GM19452 (cell line): ENCODE measurements around the gene HLA-DRA.

Source experiments
- ATAC-seq: cut with Tn5 transposase; IDR thresholded peaks from one replicate; pipeline ENCODE4 v1.9.1; 2021; ENCODE audit not compliant: unreplicated experiment

HLA-DRA gene

GRCh38 chr6:32439602-32440214 lies at the start of gene HLA-DRA:
TSS of gene HLA-DRA (plus strand) at chr6:32439887. CDS start at chr6:32439951, 64 bp downstream.
- ATAC-seq = peak; percentile 71

DNA sequence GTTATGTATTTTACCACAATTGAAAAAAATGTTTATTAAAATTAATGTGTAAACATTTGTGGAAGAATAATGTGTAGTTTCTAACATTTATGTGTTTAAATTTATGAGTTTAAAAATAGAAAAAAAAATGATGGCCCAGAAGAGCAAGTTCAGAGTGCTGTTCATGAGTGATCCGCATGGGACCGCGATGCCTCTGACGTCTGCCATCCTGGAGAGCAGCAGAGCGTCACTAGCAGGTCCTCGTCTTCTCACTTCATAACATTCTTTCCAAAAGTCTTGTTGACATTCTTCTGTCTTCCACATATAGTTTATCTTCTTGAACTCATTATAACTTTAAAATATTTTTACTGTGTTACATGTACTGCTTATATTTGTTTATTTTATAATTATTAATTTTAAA lies 48.2 kb upstream of the HLA-DRA start:
- ATAC-seq = no peak

- no peak for ATAC-seq
These were observed 45.8 kb upstream of the HLA-DRA start for GRCh38 chr6:32393665-32394420.

DNA sequence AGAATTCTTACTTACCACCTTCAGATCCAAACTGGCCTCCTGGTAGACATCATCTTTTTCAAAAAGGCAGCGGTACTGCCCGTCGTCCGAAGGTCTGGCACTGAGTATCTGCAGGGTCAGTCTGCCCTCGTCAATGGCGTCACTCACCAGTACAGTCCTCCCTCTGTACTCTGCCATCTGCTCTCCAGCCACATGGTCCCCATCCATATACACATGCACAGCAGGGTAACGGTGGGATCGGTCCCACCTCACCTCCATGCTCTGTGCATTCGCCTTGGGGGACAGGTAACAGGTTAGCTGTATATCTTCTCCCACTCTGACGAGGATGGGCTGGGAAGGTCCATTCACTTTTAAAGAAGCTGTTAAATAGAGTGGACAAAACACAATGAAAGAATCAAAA lies 43.7 kb upstream of the HLA-DRA start:
- no peak for ATAC-seq

DNA sequence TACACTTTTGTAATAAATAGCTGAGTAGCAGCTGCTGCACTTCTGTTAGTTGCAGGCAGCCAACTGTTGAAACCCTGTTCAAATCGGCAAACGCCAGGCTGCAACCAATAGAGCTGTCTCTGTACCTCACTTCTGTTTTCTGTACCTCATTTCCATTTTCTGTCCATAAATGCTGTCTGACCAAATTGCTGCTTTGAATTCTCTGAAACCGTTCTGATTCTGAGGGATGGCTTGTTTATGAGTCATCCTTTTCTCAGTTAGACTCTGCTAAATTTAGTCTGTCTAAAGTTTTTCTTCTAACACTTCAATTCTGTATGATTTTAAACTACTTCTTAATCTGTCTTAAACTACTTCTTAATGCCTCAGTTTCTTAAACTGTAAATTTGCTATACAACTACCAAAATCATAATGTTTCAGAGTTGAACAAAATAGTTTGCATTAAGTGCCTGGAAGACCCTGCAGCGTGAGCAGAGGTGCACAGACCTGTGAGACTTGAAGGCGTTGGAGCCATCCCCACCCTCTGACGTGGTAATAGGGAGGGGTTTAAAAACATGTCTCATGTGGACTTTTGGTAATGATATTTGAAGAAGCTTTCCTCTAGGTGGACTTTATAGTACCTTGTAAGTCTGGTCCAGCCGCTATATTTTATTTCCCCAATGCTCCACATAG lies 42.3 kb upstream of the HLA-DRA start:
- ATAC-seq = peak; percentile 84

DNA sequence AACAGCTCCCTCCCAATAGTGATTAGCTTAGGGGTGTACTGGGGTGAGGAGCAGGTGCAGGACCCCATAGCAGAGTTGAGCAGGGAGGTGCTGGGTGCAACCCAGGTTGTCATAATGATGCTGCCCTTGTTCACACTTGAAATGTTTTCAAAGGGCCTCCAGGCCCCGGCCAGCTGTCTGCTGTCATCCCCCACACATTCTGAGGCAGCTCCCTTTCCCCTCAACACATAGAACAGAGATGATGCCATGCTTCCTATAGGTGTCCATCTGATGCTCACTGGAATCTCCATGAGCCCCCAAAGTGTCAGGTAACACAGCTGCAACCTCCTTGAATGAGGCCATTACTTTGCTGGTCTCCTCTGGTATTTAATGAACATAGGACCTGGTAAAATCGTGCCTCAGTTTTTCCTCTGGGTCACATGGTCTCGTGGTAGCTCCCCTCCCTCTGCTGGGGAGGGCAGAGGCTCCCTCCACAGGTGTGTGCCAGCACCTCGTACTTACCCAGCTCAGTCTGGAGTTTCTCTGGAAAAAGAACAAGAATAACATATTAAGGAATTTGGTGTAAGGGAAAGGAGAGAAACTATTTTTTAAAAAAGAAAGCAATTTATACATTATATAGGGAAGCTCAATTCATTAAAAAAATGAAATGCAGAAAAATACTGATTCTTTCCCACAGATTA lies 38.3 kb upstream of the HLA-DRA start:
- no peak for ATAC-seq

- ATAC-seq = no peak
These were observed 36.9 kb upstream of the HLA-DRA start for GRCh38 chr6:32402812-32403211.

GRCh38 chr6:32405656-32406055 lies 34.0 kb upstream of the HLA-DRA start:
- ATAC-seq = no peak

GRCh38 chr6:32406197-32406596 lies 33.5 kb upstream of the HLA-DRA start:
- ATAC-seq = no peak

DNA sequence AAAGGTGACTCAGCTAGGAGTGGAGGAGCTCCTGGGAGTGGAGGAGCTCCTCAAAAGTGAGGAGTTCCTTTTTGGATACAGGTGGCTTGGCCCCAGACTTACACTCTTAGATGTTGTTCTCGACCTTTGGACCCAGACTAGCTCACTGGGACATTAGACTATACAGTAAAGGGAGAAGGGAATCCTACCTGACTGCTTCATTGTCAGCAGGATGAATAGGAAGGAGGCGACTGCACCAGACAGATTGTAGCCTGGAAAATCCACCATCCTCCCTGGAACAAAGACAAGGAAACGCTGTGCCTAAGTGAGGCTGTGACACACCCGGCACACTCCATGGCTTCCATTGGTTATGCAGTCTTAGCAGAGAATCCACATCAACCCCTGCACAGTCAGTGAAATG lies 32.8 kb upstream of the HLA-DRA start, which contains the start of gene BTNL2:
BTNL2 (minus strand) TSS at position 325 of the 400 bp plus-strand sequence; CDS start at position 267, 58 bp downstream.
- no peak for ATAC-seq

DNA sequence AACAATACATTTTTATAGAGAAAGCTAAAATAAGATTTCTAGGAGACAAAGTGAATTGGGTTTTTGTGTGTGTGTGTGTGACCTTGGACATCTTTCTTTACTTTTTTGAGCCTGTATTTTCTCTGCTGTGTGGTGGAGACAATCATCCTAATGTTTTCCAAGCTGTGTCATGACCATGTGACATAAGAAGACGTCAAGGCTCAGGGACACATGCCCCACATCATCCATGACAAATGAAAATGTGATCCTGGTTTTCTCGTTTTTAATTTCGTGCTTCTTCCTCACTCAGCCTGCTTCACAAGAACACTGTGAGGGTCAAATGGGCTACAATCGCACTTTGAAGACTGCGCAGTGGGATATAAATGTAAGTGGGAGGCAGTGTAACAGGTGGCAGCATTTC lies 28.8 kb upstream of the HLA-DRA start:
- no peak for ATAC-seq

DNA sequence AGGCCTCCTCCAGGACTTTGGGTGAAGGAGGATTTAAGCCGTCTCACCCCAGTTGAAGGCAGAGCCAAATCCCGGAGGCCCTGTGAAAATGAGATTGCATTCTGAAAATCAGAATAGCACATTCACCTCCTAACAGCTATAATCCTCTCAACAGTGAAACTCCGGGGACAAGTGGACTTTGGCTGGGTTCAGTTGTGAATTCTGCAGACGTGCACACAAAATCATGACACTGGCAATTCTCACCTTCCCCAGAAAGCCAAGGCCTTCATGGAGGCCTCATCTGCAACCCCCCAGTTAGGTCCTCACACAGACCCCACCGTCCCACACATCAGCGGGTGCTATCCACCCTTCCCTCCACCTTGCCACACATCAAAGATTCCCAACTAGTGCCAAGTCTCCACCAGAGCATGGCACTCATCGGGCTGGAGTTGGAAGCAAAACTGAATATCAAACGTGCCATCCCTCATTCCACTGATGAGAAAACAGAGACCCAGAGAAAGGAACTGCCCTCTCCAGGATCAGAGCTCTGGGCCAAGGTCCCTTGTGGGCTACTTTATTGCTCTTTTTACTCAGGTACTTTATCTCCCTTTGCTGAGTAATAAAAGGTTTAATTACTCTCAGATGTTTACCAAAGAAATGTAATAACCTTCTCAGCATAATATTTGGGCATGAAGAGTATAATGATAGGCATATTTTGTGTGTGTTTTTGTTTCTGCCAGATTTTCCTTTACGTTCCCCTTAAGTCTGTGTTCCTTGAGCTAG lies 27.9 kb upstream of the HLA-DRA start:
- ATAC-seq = no peak

- ATAC-seq = no peak
These were observed 26.1 kb upstream of the HLA-DRA start for GRCh38 chr6:32413427-32414047.

GRCh38 chr6:32415521-32416019 lies 24.1 kb upstream of the HLA-DRA start:
- no peak for ATAC-seq

DNA sequence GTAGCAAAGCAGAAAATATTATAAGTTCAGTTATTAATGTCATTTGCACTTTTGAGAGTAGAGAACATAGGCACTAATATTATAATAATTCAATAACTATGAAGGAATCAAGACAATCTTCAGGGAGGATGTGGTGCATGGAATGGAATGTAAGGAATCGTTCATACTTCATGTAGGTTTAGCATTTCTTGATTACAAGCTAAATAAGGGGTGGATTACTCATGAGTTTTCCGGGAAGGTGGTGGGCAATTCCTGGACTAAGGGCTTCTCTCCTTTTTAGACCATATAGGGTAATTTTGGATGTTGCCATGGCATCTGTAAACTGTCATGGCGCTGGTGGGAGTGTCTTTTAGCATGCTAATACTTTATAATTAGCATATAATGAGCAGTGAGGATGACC lies 23.7 kb upstream of the HLA-DRA start:
- ATAC-seq = no peak

GRCh38 chr6:32424589-32425300 lies 14.9 kb upstream of the HLA-DRA start:
- no peak for ATAC-seq

DNA sequence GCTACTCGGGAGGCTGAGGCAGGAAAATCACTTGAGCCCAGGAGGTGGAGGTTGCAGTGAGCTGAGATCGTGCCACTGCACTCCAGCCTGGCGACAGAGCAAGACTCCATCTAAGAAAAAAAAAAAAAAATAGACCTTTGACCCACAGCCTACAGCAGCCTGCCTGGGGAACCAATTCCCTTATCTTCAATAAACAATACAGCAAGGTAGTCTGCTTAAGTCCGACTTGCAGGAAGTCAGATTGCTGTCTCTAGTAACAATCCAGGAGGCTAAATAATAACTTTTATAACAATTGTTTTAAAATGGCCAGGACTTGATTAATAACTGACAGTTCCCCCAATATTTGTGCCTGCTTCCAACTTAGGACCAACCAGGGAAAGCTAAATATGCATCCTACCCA lies 13.3 kb upstream of the HLA-DRA start:
- no peak for ATAC-seq

DNA sequence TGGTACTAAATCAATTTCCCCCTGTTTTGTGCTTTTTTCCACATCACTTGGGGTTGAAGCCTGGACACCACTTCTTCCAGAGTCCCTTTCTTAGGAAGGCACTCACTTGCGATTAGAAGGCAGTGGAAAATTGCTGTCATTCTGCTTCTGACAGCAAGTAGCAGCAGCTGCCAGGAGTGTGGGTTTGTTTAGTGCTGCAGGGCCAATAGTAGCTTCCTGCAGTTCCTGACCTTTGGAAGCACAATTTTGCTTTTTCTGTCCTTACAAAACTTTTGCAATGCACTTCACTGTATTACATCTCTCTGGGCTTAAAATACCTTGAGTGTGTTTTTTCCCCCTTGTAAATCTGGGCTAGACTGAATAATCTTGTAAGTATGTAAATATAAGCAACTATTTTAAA lies 12.5 kb upstream of the HLA-DRA start:
- ATAC-seq = no peak

- no peak for ATAC-seq
These were observed 11.7 kb upstream of the HLA-DRA start for GRCh38 chr6:32427934-32428474.
